CD4-positive, CD25-positive, alpha-beta regulatory T cell (primary cell): ENCODE data around the gene ANKRD39. TPM values are rescaled to one million over a fixed set of nuclear protein-coding genes. Genes with fewer than 3 reads are reported as not detected.
"Not testable (repeated sequence)": the region's sequence is repeated elsewhere in the genome, so short reads cannot be mapped to it uniquely, and the experiment has no call there.

Experiments
- ATAC-seq, 2 donors: fragments of 150-1000 bp; cut with Tn5 transposase; one replicate each; pipeline ENCODE4 v1.10.0; 2021; ENCODE audit warnings: low read depth in 2 of 2, moderate number of reproducible peaks in 2 of 2, moderate library complexity in 1 of 2
- DNase-seq, 3 donors: peaks; one replicate each; pipeline versions ENCODE4 v3.0.0 to v3.0.0-alpha.2; 2012 to 2022; ENCODE audit warnings: mixed read lengths in 1 of 3
- H3K27ac ChIP-seq: one replicate; pipeline ENCODE4 v1.7.0; 2013; ENCODE audit warnings: mild to moderate bottlenecking, low read length; ENCODE audit not compliant: insufficient read depth, poor library complexity, severe bottlenecking
- H3K27me3 ChIP-seq: one replicate; pipeline ENCODE4 v1.7.0; 2013; ENCODE audit warnings: low read length; ENCODE audit not compliant: control insufficient read depth, insufficient read depth
- H3K36me3 ChIP-seq: one replicate; pipeline ENCODE4 v1.7.0; 2013; ENCODE audit warnings: mild to moderate bottlenecking, low read length, moderate library complexity; ENCODE audit not compliant: control insufficient read depth, insufficient read depth
- H3K4me1 ChIP-seq: 2 replicates; pipeline ENCODE4 v1.7.0; 2013; ENCODE audit warnings: mild to moderate bottlenecking, low read length; ENCODE audit not compliant: insufficient read depth, control insufficient read depth, poor library complexity, severe bottlenecking
- H3K4me3 ChIP-seq: one replicate; pipeline ENCODE4 v1.7.0; 2013; ENCODE audit warnings: low read depth, mild to moderate bottlenecking, low read length, moderate library complexity
- H3K9me3 ChIP-seq, 2 experiments: 1 replicate in 1 of 2; 2 replicates in 1 of 2; pipeline ENCODE4 v1.7.0; 2013; ENCODE audit warnings: low read length in 2 of 2, mild to moderate bottlenecking in 1 of 2, moderate library complexity in 1 of 2; ENCODE audit not compliant: control insufficient read depth in 2 of 2
- H3K27ac Mint-ChIP-seq, 3 donors: one replicate each; pipeline ENCODE4 v1.8.0; 2020 to 2022; ENCODE audit warnings: mild to moderate bottlenecking in 3 of 3, mixed read lengths in 3 of 3, moderate library complexity in 2 of 3
- H3K27me3 Mint-ChIP-seq: one replicate; pipeline ENCODE4 v1.8.0; 2022; ENCODE audit warnings: mild to moderate bottlenecking, mixed read lengths
- H3K36me3 Mint-ChIP-seq: one replicate; pipeline ENCODE4 v1.8.0; 2020; ENCODE audit warnings: mixed read lengths
- H3K4me1 Mint-ChIP-seq, 4 donors: one replicate each; pipeline ENCODE4 v1.8.0; 2020 to 2022; ENCODE audit warnings: mixed read lengths in 4 of 4, mild to moderate bottlenecking in 1 of 4
- H3K4me3 Mint-ChIP-seq, 4 donors: one replicate each; pipeline ENCODE4 v1.8.0; 2020 to 2022; ENCODE audit warnings: mild to moderate bottlenecking in 4 of 4, mixed read lengths in 4 of 4, moderate library complexity in 3 of 4
- H3K9me3 Mint-ChIP-seq, 7 donors: one replicate each; pipeline ENCODE4 v1.8.0; 2020 to 2022; ENCODE audit warnings: mixed read lengths in 7 of 7, mild to moderate bottlenecking in 3 of 7, moderate library complexity in 2 of 7
- polyA plus RNA-seq, 4 donors: library from polyadenylated mRNA; unstranded; fragments of 300-500 nt; fragmentation: Illumina TruSeq; gene quantifications; one replicate each; pipeline ENCODE4 v1.2.3, GENCODE V29; 2021
- total RNA-seq: library from RNA; stranded (reverse); gene quantifications from one replicate; pipeline ENCODE4 v1.2.3, GENCODE V29; 2022

The ANKRD39 gene
- total and polyA plus RNA-seq, 5 donors from 2014 or later: 30.2 to 44.4 (median 35.0) TPM

DNA sequence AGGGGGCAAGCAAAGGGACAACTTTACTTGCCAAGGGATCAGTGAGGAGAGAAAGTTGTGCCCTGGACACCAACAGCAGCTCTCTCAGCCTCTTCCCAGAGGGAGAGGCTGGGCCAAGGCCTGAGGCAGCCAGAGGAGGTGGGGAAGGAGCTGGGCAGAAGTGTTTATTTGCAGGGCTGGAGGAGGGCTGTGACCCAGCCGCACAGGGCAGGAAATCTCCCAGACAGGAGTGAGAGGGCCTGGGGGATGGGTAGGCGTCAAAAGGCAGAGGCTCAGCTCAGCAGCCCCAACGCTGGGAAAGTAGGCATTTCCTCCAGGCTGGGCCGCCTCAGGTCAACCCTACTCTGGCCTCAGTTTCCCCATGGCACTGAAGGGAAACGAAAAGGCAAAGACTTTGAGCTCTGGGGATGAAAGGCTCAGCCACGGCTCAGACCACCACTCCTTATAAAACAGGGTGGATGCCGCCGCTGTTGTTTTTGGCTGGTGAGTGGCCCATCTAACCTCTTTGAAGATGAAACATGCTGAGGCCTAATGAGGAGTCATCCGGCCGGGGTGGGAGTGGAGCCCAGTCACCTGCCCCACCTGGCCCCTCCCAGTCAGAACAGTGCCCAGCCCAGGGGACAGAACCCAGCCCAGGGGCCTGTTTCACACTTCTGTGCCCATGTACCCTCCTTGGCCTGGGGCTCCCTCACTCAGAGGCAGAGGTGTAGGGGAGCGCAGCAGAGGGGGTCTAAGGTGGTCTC is 33.9 kb upstream of the ANKRD39 start:
- Histone ChIP-seq H3K27ac (no peak overlapping the region), H3K4me3 (no peak overlapping the region)
- H3K4me3 Mint-ChIP-seq: peak overlapping the region in 2 of 4 donors; percentile 50 to 80

DNA sequence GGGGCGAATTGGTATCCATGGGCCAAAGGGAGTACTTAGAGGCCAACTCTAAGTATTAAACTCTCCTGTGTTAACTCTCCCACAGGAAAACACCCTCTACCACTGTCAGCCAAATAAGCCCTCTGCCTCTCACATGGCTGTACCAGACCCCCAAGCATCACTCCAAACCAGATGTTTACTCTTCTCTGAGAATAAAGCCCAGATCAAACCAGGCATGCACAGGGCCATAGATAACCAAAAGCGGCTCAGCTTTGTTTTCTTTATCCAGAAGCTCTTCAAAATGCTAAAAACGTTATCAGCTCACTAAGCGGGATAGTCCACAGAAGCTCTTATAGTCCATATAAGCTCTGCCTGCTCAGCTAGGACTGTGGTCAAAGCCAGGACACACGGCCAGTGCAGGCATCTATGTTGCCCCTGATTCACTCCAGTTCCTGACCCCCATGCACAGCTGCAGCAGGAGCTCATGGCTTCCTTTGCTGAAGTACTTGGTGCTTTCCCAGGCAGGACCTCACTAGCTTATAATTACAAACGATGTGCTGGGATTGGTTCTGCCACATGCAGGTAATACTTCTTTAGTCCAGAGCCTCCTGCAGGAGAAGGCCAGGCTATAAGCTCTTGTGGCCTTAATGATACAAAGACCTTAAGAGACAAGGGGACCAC is 33.0 kb upstream of the ANKRD39 start:
- H3K4me1 ChIP-seq: peaks cover 26% of the 10 kb centered on the region
- ATAC-seq: no peak
- H3K36me3 ChIP-seq: no peaks in the 10 kb centered on the region
- H3K27ac ChIP-seq: no peak overlapping the region
- no peaks in the 10 kb centered on the region for H3K9me3 ChIP-seq
- DNase-seq: no peak
- no peak overlapping the region for H3K4me3 ChIP-seq
- Mint-ChIP-seq H3K4me3 (peak overlapping the region in 1 of 4 donors; percentile 13), H3K4me1 (peaks cover 5 to 69% (median 13%) of the 10 kb centered on the region in 4 donors), H3K27ac (peak overlapping the region; percentile 73 to 92 (median 90)), H3K36me3 (no peaks in the 10 kb centered on the region), H3K27me3 (no peaks in the 10 kb centered on the region), H3K9me3 (no peaks in the 10 kb centered on the region)
- H3K27me3 ChIP-seq: no peaks in the 10 kb centered on the region

More for the DNA sequence above, 33.9 kb upstream of the ANKRD39 start:
- Histone ChIP-seq H3K36me3 (no peaks in the 10 kb centered on the region), H3K4me1 (peaks cover 35% of the 10 kb centered on the region), H3K27me3 (no peaks in the 10 kb centered on the region), H3K9me3 (no peaks in the 10 kb centered on the region)
- no peaks in the 10 kb centered on the region for H3K27me3 Mint-ChIP-seq
- peak; percentile 30 to 50 for ATAC-seq
- H3K36me3 Mint-ChIP-seq: no peaks in the 10 kb centered on the region
- H3K9me3 Mint-ChIP-seq: no peaks in the 10 kb centered on the region
- peaks cover 5 to 72% (median 18%) of the 10 kb centered on the region in 4 donors for H3K4me1 Mint-ChIP-seq
- peak in 2 of 3 donors; percentile 24 to 25 for DNase-seq
- peak overlapping the region; percentile 63 to 92 (median 84) for H3K27ac Mint-ChIP-seq

- ATAC-seq (no peak), DNase-seq (no peak)
- Mint-ChIP-seq H3K9me3 (no peaks in the 10 kb centered on the region), H3K36me3 (no peaks in the 10 kb centered on the region), H3K4me1 (peaks cover 5 to 65% (median 12%) of the 10 kb centered on the region in 4 donors), H3K27me3 (no peaks in the 10 kb centered on the region), H3K4me3 (no peak overlapping the region), H3K27ac (peak overlapping the region in 2 of 3 donors; percentile 90 to 92)
- H3K4me1 ChIP-seq: peaks cover 20% of the 10 kb centered on the region
- no peak overlapping the region for H3K4me3 ChIP-seq
- no peaks in the 10 kb centered on the region for H3K9me3 ChIP-seq
- H3K36me3 ChIP-seq: no peaks in the 10 kb centered on the region
- H3K27ac ChIP-seq: no peak overlapping the region
- H3K27me3 ChIP-seq: no peaks in the 10 kb centered on the region
Measured at GRCh38 chr2:96890252-96890651, 32.4 kb upstream of the ANKRD39 start.

- not testable (repeated sequence) for H3K27me3 ChIP-seq, H3K27me3 Mint-ChIP-seq, H3K9me3 ChIP-seq, H3K4me3 ChIP-seq, H3K4me3 Mint-ChIP-seq, H3K27ac Mint-ChIP-seq, H3K36me3 Mint-ChIP-seq, H3K27ac ChIP-seq, DNase-seq, H3K36me3 ChIP-seq, H3K9me3 Mint-ChIP-seq, ATAC-seq
- peaks cover 20% of the 10 kb centered on the region for H3K4me1 ChIP-seq
- H3K4me1 Mint-ChIP-seq: peaks cover 5 to 60% (median 8%) of the 10 kb centered on the region in 4 donors
Measured at GRCh38 chr2:96889502-96889901, 31.7 kb upstream of the ANKRD39 start.

DNA sequence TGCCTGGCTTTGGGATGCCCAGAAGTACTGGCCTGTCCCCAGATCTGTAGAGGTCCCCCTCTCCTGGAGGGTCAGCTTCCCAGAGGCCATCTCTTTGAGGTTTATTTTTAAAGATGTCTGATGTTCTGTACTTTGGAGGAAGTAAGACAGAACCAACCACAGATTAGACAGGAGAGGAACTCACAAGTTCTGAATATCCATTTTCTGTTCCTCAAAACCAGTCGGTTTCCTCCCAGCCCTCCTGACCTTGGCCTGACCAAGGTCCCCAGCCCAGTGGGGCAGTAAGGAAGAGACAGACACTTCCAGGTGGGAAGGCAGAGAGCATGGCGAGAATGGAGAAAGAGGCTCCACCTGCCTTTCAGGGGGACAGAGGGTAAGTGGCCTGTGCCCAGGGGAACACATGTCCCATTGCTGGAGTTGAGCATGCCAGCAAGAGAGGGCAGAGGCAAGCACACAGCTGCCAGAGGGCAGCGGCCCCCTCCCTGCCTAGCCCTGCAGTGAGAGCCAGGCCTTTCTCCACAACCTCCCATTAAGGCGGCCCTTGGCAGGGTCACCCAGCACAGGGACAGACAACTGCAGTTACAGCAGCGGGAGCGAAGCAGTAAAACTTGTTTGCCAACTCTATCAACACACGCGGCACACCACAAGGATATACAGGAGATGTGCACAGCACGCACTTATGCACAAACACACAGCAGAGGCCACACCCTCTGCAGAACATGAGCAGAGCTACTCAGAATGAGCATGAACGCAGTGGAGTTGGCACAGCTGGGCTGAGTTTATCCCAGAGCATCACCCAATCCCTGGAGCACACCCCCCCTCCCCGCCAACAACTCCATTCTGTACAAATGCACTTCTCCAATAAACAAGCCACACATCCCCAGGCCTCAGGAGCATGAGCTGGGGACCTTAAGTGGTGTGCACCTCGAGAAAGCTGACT is 30.5 kb upstream of the ANKRD39 start:
- Histone ChIP-seq H3K27ac (no peak overlapping the region), H3K9me3 (no peaks in the 10 kb centered on the region), H3K36me3 (no peaks in the 10 kb centered on the region), H3K27me3 (no peaks in the 10 kb centered on the region), H3K4me3 (no peak overlapping the region), H3K4me1 (peaks cover 20% of the 10 kb centered on the region)
- ATAC-seq (peak in 1 of 2 donors; percentile 16), DNase-seq (no peak)
- Mint-ChIP-seq H3K36me3 (no peaks in the 10 kb centered on the region), H3K4me1 (peaks cover 5 to 58% (median 8%) of the 10 kb centered on the region in 4 donors), H3K9me3 (no peaks in the 10 kb centered on the region), H3K4me3 (no peak overlapping the region), H3K27me3 (no peaks in the 10 kb centered on the region), H3K27ac (peak overlapping the region; percentile 65 to 85 (median 83))

- Histone ChIP-seq H3K27ac (no peak overlapping the region), H3K9me3 (no peaks in the 10 kb centered on the region), H3K27me3 (no peaks in the 10 kb centered on the region), H3K4me1 (peaks cover 20% of the 10 kb centered on the region), H3K4me3 (no peak overlapping the region), H3K36me3 (no peaks in the 10 kb centered on the region)
- Mint-ChIP-seq H3K36me3 (no peaks in the 10 kb centered on the region), H3K27ac (peak overlapping the region in 2 of 3 donors; percentile 83 to 85), H3K27me3 (no peaks in the 10 kb centered on the region), H3K4me1 (peaks cover 5 to 50% (median 8%) of the 10 kb centered on the region in 4 donors), H3K9me3 (no peaks in the 10 kb centered on the region), H3K4me3 (peak overlapping the region in 1 of 4 donors; percentile 49)
- no peak for ATAC-seq
- DNase-seq: no peak
Measured at GRCh38 chr2:96887493-96888012, 29.7 kb upstream of the ANKRD39 start.
